Gastrocnemius medialis (tissue), 4 donors: ENCODE results near the gene MCF2L.

ENCODE experiments used
- CTCF ChIP-seq, 5 experiments: fragments of 450-650 bp in 3 of 5; fragments of 200-600 bp in 2 of 5; sonication (generic) in 2 of 5; IDR thresholded peaks in 4 of 5; conservative IDR thresholded peaks in 1 of 5; 1 replicate in 4 of 5; 2 replicates in 1 of 5; pipeline ENCODE4 v1.5.1; 2016 to 2019; ENCODE audit warnings: antibody characterized with exemption in 5 of 5, mild to moderate bottlenecking in 3 of 5, moderate library complexity in 3 of 5
- POLR2A ChIP-seq, 2 donors: fragments of 450-650 bp; IDR thresholded peaks; one replicate each; pipeline ENCODE4 v1.6.1; 2017; ENCODE audit warnings: antibody characterized with exemption in 2 of 2, mild to moderate bottlenecking in 2 of 2, moderate library complexity in 2 of 2

GRCh38 chr13:113008851-113009250 is 39.8 kb downstream of the MCF2L start:
- TF ChIP-seq CTCF (IDR thresholded peaks at IDR 0.05 in 4 of 5, conservative IDR thresholded peaks at IDR 0.05 in 1 of 5), result no peak
- no peak for TF ChIP-seq POLR2A (IDR thresholded peaks at IDR 0.05)
